B cell (primary cell): ENCODE measurements around the gene CEP112.

Experiments
- CTCF ChIP-seq: fragments of 200-600 bp; IDR thresholded peaks from one replicate; pipeline ENCODE4 v1.8.0; 2022; ENCODE audit warnings: antibody characterized with exemption, mild to moderate bottlenecking
- EZH2 ChIP-seq: IDR thresholded peaks from 2 replicates; pipeline ENCODE4 v1.6.1; 2012; ENCODE audit warnings: borderline replicate concordance, low read depth, mild to moderate bottlenecking, moderate library complexity, low read length; ENCODE audit not compliant: insufficient read depth, poor library complexity, severe bottlenecking

DNA sequence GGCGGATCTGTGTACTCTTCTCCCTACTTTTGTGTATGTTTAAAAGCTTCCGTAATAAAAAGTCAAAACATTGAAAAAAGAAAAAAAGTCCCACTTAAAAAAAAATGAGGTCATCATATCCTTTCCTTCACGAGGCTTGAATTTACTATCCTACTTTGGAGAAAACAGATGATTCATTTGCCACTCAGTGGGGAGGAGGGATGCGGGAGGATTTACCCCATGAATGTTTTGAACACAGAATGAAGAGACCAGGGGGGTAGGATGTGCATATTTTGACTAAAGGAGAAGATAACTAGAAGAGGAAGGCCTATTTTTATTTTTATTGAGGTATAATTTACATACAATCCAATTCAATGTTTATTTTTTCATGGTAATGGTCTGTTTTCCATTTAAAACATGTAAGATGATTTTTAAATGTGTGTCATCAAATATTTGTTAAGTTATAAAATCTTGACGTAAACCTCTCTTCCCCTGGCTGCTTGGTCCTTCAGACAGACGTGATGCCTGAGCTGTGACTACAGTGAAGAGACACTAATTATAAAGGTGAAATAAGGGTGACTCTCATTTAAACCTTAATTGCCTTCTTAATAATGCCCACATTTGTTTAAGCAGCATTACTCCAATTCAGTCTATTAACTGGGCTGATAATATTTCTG is 495.1 kb downstream of the CEP112 start:
- no peak for TF ChIP-seq CTCF
- no peak for TF ChIP-seq EZH2
